Epithelial cell of esophagus (primary cell): ENCODE measurements around the gene ARHGAP22.

Experiments
- DNase-seq: peaks from one replicate; pipeline ENCODE4 v3.0.0; 2010; ENCODE audit warnings: low read depth
- H3K4me3 ChIP-seq: 2 replicates; pipeline ENCODE4 v1.5.1; 2011; ENCODE audit warnings: mild to moderate bottlenecking, low read length, control low read depth
- CTCF ChIP-seq: IDR thresholded peaks from 2 replicates; pipeline ENCODE4 v1.5.1; 2011; ENCODE audit warnings: low read depth, mild to moderate bottlenecking, low read length, control low read depth, inconsistent platforms; ENCODE audit not compliant: insufficient read depth; ENCODE audit errors: missing control alignments

Gene ARHGAP22

GRCh38 chr10:48464871-48465736 is 139.8 kb downstream of the ARHGAP22 start:
- H3K4me3 ChIP-seq: peak overlapping the region; percentile 55
- no peak for TF ChIP-seq CTCF
- DNase-seq: peak; percentile 35

DNA sequence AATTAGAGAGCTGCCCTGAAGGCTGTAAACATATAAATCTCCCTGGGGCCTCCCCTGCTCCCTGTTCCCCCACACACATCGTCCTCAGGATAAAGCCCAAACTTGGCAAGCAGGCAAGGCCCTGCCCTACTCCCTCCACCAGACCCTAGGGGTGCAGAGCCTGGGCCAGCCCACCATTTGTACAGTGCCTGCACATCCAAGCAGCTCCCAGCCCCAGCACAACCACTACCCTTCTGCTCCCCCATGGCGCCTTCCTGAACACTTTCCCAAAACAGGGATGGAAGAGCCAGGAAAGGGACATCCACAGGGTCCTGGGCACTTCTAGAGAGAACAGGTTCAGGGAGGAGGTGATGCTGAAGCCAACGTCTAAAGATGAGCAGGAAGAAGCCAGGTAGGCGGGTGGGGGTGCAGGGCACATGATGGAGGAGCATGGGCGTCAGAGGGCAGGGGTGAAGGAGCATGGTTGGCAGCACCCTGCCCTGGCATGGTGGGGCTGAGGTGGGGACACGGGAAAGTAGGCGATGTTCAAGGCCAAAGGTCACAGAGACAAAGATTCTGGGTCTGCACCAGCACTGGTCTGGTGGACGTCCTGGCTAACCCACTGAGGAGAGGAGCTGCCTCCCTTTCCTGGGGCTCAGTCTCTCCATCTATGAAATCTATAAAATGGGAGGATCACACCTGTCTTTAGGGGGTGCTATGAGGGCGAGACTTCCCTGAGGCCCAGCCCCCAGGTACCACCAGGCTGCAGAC is 140.6 kb downstream of the ARHGAP22 start:
- no peak for DNase-seq
- no peak overlapping the region for H3K4me3 ChIP-seq
- no peak for TF ChIP-seq CTCF

- no peak for DNase-seq
- H3K4me3 ChIP-seq: no peak overlapping the region
- no peak for TF ChIP-seq CTCF
These were observed 141.4 kb downstream of the ARHGAP22 start for GRCh38 chr10:48463318-48464003.

DNA sequence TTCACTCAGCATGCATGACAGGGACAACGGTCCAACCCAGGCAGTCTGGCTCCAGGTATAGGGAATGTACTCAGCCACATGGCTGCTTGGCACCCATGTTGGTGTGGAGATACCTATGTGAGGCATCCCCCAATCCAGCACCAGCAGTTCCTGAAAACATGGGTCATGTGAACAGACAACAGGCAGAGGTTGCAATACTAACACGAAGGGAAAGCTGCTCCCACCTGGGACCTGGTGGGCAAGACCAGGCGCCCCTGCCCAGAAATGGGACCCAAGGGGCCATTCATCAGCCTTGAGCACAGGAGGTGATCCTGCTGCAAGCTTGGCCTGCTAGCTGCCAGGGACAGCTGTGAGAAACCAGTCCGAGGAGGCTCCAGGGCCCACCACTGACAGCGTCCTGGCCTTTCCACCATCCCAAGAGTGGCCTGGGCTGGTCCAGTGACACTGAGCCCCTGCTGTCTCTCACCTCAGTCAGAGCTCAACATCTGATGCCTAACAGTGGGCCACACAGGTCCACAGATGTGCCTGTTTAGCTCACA is 142.3 kb downstream of the ARHGAP22 start:
- no peak for DNase-seq
- H3K4me3 ChIP-seq: no peak overlapping the region
- no peak for TF ChIP-seq CTCF

GRCh38 chr10:48461623-48462481 is 143.0 kb downstream of the ARHGAP22 start:
- no peak overlapping the region for H3K4me3 ChIP-seq
- DNase-seq: no peak
- TF ChIP-seq CTCF: no peak

DNA sequence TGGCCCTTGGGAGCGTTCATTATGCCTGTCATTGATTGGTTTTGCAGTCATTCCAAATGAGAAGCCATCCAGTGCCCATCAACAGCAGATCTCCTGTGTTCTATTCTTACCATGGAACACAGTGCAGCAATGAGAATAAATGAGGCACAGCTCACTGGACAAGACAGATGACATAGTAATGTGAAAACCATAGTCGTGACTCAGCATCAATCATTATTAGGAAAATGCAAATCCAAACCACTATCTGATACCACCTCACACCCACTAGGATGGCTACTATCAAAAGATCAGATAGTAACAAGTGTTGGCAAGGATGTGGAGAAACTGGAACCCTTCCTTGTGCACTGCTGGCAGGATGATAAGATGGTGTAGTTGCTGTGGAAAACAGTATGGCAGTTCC is 144.7 kb downstream of the ARHGAP22 start:
- DNase-seq: peak; percentile 20
- H3K4me3 ChIP-seq: no peak overlapping the region
- no peak for TF ChIP-seq CTCF
